Endothelial cell (in vitro differentiated cells): ENCODE measurements around the gene NUBPL. TPM values are rescaled to one million over a fixed set of nuclear protein-coding genes. Genes with fewer than 3 reads are reported as not detected.
"Not testable (repeated sequence)": the region's sequence is repeated elsewhere in the genome, so short reads cannot be mapped to it uniquely, and the experiment has no call there.

Experiments
- DNase-seq: peaks from one replicate; pipeline ENCODE4 v3.0.0; 2021; ENCODE audit warnings: low spot score
- H3K27ac Mint-ChIP-seq: one replicate; pipeline ENCODE4 v1.8.0; 2021; ENCODE audit warnings: mixed read lengths, inconsistent platforms; ENCODE audit not compliant: unreplicated experiment
- H3K27me3 Mint-ChIP-seq: one replicate; pipeline ENCODE4 v1.8.0; 2021; ENCODE audit warnings: mild to moderate bottlenecking, moderate library complexity, mixed read lengths, inconsistent platforms; ENCODE audit not compliant: unreplicated experiment
- H3K36me3 Mint-ChIP-seq: one replicate; pipeline ENCODE4 v1.8.0; 2021; ENCODE audit warnings: mild to moderate bottlenecking, low read depth, mixed read lengths, inconsistent platforms; ENCODE audit not compliant: unreplicated experiment
- H3K4me1 Mint-ChIP-seq: one replicate; pipeline ENCODE4 v1.8.0; 2021; ENCODE audit warnings: mild to moderate bottlenecking, mixed read lengths, inconsistent platforms; ENCODE audit not compliant: unreplicated experiment
- H3K4me3 Mint-ChIP-seq: one replicate; pipeline ENCODE4 v1.8.0; 2021; ENCODE audit warnings: mild to moderate bottlenecking, mixed read lengths, inconsistent platforms; ENCODE audit not compliant: unreplicated experiment
- H3K9me3 Mint-ChIP-seq: one replicate; pipeline ENCODE4 v1.8.0; 2021; ENCODE audit warnings: mixed read lengths, inconsistent platforms; ENCODE audit not compliant: unreplicated experiment
- total RNA-seq: library from RNA; stranded (reverse); fragmentation: NEBNext Ultra II Directional; extraction: Animal tissue kit (Norgen Biotek cat#: 25700); gene quantifications from one replicate; pipeline ENCODE4 v1.2.1, GENCODE V29; 2021; ENCODE audit not compliant: unreplicated experiment
- TF ChIP-seq, protein P1 (sequence below): fragments of 200-600 bp; sonication (generic); IDR thresholded peaks from one replicate; pipeline ENCODE4 v1.5.0; 2021; ENCODE audit warnings: antibody characterized with exemption; ENCODE audit not compliant: unreplicated experiment

The NUBPL gene
- total RNA-seq, 1 donor from 2014 or later, result 11.3 TPM

DNA sequence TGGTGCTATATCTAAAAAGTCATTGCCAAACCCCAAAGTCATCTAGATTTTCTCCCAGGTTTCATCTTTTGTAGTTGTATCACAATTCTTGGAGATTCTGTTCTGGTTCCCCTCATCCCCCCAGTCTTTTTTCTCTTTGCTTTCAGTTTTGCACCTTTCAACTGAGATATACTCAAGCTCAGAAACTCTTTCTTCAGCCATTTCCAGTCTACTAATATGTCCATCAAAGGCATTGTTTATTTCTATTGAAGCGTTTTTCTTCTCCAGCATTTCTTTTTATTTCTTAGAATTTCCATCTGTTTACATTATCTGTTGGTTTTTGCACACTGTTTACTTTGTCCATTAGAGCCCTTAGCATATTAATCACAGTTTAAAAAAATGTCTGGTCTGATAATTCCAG, 179.5 kb downstream of the NUBPL start:
- no peaks in the 10 kb centered on the region for H3K27me3 Mint-ChIP-seq
- H3K4me1 Mint-ChIP-seq, result no peaks in the 10 kb centered on the region
- H3K27ac Mint-ChIP-seq, result no peak overlapping the region
- TF ChIP-seq, protein P1, sequence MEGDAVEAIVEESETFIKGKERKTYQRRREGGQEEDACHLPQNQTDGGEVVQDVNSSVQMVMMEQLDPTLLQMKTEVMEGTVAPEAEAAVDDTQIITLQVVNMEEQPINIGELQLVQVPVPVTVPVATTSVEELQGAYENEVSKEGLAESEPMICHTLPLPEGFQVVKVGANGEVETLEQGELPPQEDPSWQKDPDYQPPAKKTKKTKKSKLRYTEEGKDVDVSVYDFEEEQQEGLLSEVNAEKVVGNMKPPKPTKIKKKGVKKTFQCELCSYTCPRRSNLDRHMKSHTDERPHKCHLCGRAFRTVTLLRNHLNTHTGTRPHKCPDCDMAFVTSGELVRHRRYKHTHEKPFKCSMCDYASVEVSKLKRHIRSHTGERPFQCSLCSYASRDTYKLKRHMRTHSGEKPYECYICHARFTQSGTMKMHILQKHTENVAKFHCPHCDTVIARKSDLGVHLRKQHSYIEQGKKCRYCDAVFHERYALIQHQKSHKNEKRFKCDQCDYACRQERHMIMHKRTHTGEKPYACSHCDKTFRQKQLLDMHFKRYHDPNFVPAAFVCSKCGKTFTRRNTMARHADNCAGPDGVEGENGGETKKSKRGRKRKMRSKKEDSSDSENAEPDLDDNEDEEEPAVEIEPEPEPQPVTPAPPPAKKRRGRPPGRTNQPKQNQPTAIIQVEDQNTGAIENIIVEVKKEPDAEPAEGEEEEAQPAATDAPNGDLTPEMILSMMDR, result no peak
- no peak for DNase-seq
- no peak overlapping the region for H3K4me3 Mint-ChIP-seq
- H3K36me3 Mint-ChIP-seq, result no peaks in the 10 kb centered on the region
- H3K9me3 Mint-ChIP-seq, result no peaks in the 10 kb centered on the region

DNA sequence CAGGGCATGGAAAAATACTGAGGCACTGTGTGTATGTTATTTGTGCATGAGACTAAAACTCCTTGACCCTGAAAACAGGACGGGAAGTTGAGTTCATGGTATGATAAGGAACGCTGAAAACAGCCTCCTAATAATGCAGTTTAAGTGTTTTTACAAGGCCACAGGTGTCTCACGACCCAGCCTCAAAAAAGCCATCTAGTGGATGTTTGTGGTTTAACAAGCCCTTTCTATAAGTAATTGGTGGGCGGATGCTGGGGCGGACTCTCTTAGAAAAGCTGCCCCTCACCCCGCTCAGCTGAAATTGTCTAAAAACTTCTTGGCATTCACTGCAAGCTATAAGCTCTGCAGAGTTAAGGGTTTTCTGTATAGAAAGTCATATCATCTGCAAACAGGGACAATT, 184.5 kb downstream of the NUBPL start:
- TF ChIP-seq, protein P1, result peak; percentile 45
- H3K9me3 Mint-ChIP-seq, result no peaks in the 10 kb centered on the region
- peaks cover 2% of the 10 kb centered on the region for H3K27me3 Mint-ChIP-seq
- no peak overlapping the region for H3K4me3 Mint-ChIP-seq
- no peaks in the 10 kb centered on the region for H3K4me1 Mint-ChIP-seq
- DNase-seq, result no peak
- peaks cover 6% of the 10 kb centered on the region for H3K36me3 Mint-ChIP-seq
- H3K27ac Mint-ChIP-seq, result no peak overlapping the region

DNA sequence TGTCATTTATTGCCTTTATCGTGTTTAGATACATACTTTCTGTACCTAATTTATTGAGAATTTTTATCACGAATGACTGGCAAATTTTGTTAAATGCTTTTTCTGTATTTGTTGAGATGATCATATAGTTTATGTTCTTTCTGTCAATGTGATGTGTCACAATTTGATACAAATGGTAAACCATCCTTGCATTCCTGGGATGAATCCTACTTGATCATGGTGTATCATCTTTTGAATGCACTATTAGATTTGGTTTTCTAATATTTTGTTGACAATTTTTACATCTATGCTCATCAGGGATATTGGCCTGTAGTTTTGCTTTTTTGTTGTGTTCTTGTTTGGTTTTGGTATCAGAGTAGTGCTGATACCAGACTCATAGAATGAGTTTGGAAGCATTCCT, 185.1 kb downstream of the NUBPL start:
- Mint-ChIP-seq H3K9me3 (no peaks in the 10 kb centered on the region), H3K36me3 (peaks cover 9% of the 10 kb centered on the region), H3K27me3 (peaks cover 2% of the 10 kb centered on the region), H3K4me3 (no peak overlapping the region), H3K4me1 (no peaks in the 10 kb centered on the region), H3K27ac (no peak overlapping the region)
- TF ChIP-seq, protein P1, result no peak
- no peak for DNase-seq

DNA sequence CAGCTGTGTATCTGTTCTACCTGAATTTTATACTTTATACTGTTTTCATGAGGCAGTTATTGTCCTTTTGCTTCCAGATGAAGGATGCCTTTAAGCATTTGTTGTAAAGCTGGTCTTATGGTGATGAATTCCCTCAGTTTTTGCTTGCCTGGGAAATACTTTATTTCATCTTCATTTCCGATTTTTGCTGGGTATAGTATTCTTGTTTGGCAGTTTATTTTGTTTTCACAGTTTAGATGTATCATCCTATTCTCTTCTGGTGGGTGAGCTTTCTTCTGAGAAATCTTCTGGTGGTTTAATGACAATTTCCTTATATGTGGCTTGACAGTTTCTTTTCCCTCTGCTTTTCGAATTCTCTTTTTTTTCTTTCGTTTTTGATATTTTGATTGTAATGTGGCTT, 188.1 kb downstream of the NUBPL start:
- Mint-ChIP-seq H3K4me3 (no peak overlapping the region), H3K4me1 (no peaks in the 10 kb centered on the region), H3K27me3 (peaks cover 2% of the 10 kb centered on the region), H3K36me3 (peaks cover 9% of the 10 kb centered on the region), H3K9me3 (no peaks in the 10 kb centered on the region), H3K27ac (no peak overlapping the region)
- DNase-seq, result no peak
- TF ChIP-seq, protein P1, result no peak

DNA sequence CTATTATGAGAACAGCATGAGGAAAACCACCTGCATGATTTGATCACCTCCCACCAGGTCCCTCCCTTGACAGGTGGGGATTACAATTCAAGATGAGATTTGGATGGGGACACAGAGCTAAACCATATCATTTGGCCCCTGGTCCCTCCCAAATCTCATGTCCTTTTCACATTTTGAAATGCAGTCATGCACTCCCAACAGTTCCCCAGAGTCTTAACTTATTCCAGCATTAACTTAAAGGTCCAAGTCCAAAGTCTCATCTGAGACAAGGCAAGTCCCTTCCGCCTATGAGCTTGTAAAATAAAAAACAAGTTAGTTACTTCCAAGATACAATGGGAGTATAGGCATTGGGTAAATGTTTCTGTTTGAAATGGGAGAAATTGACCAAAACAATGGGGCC, 189.8 kb downstream of the NUBPL start:
- not testable (repeated sequence) for H3K27me3 Mint-ChIP-seq, H3K9me3 Mint-ChIP-seq, H3K36me3 Mint-ChIP-seq, H3K27ac Mint-ChIP-seq, H3K4me1 Mint-ChIP-seq, DNase-seq, H3K4me3 Mint-ChIP-seq
